Activated naive CD4-positive, alpha-beta T cell treated with Interleukin-2 at 50 U/mL for 16 hours (primary cell): ENCODE results near the gene TMTC2.
A peak's percentile ranks its signal among the peaks of the same experiment; 100 is the strongest.

Source experiments
- DNase-seq: peaks from one replicate; pipeline ENCODE4 v3.0.0-alpha.2; 2020

Gene TMTC2

DNA sequence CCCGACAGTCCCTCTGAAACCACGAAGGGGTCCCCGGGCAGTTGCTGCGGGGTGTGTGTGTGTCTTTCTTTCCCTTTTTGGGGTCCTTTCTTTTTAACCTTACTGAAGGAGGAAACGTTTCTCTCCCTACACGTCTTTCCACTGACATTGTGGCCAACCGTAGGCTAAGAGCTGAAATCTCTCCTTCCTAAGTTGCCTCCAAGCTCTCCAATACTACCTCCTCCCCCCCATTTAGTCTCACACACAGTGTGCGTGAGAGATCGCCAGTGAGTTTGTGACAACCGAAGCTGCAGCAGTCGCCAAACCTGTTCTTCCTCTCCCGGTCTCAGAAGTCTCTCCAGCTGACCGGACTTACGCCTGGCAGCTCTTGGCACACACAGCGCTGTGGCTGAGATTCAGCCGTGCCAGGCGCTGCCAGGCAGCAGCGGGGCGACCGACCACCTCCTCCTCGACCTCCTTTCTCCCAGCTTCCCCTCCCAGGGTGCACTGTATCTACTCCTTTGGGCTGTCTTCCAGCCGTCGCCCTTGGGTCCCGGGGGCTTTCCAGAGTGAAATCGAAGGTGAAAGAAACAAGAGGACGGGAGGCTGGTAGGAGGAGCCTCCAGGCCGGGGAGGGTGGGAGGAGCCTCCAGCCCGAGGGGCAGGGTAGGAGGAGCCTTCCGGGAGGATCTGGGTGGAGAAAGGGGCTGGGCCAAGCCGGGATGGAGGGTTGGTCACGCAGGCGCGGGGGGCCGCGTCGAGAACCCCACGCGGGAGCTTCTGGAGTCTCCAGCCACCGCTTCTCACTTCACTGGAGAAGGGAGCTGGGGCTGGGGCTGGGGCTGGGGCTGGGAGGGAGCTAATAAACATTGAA, at the start of gene TMTC2:
TSS of gene TMTC2 (plus strand) at position 739 of the 853 bp plus-strand sequence.
- peak; percentile 93 for DNase-seq

- no peak for DNase-seq
These were observed 48.4 kb upstream of the TMTC2 start for GRCh38 chr12:82638324-82638723.

- DNase-seq: no peak
These were observed 41.8 kb upstream of the TMTC2 start for GRCh38 chr12:82644896-82645295.

DNA sequence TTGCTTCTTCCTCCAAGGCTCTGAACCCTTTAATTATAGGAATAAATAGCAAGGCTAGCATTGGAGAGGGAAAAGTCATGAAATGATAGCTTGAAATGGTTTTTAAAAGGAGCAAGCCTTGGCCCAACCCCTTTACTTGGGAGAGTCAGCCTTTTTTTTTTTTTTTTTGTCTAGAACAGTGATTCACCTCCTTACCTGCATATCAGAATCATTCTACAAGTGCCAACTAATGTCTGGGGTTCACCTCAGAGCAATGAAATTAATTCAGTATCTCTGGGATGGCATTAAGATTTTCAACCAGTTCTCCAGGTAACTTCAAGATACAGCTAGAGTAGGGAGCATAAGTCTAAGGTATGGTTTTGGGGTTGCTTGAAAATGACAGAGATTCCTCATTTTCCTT, 41.3 kb upstream of the TMTC2 start:
- DNase-seq: no peak

DNA sequence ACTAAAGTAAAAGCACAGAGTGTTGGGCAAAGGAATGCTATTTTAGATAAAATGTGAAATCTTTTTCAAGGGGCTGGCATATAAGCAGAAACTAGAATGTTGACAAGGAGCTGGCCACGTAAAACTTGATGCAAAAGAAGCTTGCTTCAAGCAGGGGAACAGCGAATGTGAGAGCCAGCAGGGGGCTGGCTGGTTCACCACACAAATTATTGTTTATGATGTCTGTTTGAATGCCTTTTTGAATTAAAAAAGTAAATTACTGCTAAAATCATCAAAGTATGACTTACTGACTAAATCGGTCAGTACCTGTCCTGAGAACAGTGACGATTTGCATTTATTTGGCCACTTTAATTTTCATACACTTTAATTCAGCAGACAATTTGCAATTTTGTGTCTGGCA, 38.9 kb upstream of the TMTC2 start:
- DNase-seq: no peak

GRCh38 chr12:82648259-82648909, 38.3 kb upstream of the TMTC2 start:
- no peak for DNase-seq

GRCh38 chr12:82650627-82651337, 35.9 kb upstream of the TMTC2 start:
- peak; percentile 14 for DNase-seq

DNA sequence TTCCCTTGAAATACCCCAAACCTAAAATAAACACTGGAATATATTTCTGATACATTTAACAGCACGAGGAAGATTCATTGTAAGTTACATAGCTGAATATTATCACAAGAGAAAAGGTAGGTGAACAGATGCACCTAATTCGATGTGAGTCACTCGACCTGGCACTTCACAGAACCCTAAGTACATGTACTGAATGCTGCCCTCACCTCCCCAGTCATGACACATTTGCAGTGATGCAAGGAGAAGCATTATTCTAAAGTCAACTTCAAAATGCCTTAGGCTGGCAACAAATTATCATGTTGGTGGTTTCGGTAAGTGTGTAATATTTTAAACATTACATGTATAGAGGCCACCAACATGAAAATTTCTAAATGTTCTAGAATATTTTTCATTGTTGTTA, 35.2 kb upstream of the TMTC2 start:
- no peak for DNase-seq

DNA sequence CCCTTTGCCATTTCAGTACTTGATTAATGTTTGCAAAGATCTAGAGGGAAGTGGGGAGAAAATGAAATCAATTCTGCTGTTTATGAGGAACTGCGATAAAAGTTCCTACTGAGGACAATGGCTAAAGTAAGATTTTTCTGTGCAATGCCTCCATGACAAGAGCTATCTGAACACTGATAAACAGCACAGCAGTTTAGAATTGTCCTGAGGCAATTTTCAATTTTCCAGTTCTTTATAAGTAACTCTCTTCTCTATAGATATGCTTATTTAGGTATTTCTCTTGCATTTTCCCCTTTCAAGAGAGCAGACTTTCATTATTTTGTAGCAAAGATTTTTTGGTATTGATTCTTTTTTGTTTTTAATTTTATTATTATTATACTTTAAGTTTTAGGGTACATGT, 34.6 kb upstream of the TMTC2 start:
- no peak for DNase-seq

DNA sequence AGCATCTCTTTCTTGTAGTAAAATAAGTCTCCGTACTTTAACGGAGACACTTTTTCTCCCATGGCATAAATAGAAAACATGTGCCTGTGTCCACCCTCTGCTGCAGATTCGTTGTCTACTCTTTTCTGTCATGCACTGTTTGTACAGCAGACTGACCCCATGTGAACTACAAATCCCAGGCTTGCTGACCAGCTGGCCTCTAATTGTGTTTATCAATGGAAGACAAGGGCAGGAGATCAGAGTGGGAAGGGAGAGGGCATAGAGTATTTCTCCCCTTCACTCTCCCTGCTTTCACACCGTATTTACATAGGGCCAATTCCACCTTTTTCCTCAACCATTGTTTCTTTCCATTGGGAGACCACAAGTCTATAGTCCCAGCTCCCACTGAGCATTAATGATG, 31.0 kb upstream of the TMTC2 start:
- DNase-seq: no peak

DNA sequence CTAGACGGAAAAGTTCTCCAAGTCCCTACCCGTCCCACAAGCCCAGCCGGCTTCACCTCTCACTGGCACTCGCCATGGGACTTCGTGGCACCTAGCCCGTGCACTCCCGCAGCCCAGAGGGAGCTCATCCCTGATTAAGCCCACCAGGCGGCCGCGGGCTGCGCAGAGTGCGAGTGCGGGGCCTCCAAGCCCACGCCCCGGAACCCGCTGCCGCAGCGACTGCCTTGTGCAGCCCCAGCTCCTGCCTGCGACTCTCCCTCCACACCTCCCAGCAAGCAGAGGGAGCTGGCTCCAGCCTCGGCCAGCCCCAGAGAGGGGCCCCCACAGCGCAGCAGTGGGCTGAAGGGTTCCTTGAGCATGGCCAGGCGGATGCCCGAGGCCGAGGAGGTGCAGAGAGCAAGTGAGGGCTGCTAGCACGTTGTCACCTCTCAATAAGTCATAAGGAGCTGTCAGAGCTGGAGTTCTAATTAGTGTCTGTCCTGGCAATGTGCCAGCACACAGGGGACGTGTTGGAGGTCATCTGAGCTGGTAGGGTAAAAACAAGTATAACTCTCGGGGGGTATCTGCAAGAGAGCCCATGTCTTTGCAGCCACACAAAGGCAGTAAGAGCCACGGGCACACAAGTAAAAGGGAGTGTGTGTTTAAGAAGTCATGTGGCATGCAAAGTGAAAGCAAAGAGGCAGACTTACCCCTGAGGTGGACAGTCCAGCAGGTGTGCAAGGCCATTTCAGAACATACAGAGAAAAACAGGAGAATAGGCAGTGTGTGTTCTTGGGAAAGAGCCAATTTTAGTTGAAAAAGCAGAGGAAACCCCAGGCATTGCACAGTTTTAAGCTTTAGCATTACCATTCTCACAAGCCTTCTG, 27.1 kb upstream of the TMTC2 start:
- DNase-seq: no peak

GRCh38 chr12:82660541-82661325, 26.0 kb upstream of the TMTC2 start:
- DNase-seq: no peak

DNA sequence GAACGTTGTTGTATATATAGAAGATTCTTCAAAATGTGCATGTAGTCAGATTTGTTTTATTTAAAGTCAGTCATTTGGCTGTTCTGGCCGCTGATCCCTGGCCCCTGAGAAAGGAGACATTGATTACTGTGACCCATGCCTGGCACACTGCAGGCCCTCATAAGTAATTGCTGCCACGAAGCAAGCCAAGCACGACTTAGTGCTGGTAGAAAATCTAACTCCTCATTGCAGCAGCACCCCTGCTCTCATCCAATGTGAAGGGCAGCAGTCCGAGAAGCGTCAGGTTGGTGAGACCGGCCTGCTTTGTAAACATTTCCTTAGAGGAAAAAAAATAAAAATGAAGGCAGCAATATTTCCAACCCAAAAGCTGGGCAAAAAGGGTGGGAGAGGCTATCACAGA, 22.8 kb upstream of the TMTC2 start:
- DNase-seq: no peak

DNA sequence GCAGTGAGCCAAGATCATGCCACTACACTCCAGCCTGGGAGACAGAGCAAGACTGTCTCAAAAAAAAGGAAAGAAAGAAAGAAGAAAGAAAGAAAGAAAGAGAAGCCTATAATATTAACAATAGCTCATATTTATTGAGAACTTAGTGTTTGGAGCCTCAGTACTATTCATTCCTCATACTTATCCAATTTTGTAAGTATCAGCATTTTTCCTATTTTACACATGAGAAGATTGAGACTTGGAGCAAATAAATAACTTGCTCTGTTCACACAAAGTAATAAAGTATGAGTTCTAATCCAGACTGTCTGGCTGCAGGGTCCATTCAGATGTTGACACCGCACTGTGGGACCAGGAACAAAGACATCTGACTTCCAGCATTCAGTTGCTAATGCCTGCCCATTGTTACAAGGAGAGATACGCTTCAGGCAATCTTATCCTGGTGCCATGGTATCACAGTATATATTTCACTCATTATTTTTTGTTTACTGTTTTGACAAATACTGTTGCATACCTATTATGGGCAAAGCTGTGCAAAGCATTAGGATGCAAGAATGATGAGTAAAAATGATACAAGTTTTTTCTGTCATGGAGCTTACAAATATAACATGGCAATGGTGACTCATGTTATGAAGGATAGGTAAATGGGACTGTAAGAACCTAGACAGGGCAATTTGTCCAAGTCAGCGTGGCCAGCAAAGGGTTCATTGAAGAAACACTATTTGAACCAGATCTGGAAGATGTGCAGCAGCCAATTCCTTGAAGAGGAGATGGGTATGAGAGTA, 21.4 kb upstream of the TMTC2 start:
- no peak for DNase-seq

GRCh38 chr12:82666830-82667229, 19.9 kb upstream of the TMTC2 start:
- DNase-seq: no peak

DNA sequence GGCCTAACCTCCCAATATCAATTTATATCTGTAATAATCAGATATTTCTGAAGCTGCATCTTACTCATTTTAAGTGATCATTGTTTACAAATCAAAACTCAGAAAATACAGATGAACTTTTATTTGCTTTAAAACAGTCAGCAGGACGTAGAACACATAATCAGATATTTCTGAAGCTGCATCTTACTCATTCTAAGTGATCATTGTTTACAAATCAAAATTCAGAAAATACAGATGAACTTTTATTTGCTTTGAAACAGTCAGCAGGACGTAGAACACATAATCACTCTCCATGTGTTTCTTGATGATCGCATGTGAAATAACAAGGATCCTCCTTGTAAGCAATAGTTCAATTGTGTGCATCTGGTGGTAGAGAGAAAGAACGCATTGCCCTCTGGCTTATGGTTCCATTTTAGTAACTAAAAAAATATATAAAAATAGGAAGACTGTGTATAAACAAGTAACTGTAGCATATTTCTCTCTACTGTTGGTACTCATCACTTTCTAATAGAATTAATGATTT, 15.0 kb upstream of the TMTC2 start:
- DNase-seq: no peak

DNA sequence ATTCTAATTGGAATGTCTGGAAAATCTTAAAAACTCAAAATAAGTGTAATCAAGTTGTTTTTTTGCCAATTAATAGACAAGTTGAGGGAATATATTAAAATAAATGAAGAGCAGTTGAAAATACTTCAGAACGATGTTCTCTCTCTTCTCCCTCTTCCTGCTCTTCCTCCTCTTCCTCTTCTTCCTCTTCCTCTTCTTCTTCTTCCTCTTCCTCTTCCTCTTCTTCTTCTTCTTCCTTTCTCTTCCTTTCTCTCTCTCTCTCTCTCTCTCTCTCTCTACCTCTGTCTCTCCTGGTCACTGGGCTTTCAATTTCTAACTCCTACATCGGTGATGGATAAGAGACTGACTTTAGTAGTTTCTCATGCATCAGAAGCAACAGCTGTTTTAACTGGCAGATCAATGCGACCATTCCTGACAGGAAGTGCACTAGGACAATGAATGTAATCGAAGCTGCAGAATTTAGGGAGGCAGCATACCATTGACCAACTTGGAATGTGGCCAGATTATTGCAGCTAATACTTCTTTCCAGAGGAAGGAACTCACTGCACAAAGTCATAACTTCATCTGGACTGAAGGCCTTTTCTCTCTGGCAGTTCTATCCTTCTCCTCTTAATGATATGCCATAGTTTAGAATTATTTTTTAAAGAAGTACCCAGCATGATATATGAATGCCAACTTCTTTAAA, 13.8 kb upstream of the TMTC2 start:
- no peak for DNase-seq

GRCh38 chr12:82673698-82674097, 13.0 kb upstream of the TMTC2 start:
- DNase-seq: no peak

DNA sequence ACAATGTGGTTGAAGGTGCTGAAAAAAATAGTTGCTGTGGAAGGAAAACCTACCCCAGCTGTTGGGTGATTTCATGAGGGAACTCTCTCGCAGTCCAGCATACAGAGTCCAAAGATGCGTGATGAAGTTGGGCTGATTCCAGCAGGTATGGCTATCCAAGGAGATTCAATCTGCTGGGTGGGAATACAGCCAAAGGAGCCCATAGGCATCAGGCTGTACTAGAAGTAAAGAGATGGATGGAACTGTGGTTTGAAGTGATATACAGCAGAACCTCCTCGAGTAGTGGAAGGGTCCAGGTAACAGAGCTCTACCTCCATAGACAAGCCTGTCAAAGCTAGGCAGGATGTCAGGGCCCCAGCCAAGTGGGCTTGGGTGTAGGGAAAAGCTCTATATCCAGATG, 11.5 kb upstream of the TMTC2 start:
- no peak for DNase-seq

DNA sequence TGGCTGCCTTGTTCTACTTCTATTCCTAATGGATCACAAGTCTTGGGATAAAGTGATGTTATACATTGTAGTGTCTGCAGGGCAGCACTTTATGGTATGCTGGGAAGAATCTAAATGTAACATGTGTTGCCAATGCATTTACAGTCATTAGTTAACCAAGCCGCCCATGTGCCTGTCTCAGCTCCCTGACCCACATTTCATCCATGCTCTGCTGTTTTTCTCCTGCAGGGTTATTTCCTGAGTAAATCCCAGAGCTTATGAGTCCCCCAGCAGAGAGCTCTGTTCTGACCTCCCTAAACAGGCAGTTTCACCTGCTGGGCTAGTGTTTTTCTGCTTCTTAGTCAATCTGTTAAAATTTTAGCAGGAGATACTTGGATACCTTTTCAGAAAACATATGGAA, 4.4 kb upstream of the TMTC2 start:
- no peak for DNase-seq
